ENCODE measurements around the gene ARFGEF2.

DNA sequence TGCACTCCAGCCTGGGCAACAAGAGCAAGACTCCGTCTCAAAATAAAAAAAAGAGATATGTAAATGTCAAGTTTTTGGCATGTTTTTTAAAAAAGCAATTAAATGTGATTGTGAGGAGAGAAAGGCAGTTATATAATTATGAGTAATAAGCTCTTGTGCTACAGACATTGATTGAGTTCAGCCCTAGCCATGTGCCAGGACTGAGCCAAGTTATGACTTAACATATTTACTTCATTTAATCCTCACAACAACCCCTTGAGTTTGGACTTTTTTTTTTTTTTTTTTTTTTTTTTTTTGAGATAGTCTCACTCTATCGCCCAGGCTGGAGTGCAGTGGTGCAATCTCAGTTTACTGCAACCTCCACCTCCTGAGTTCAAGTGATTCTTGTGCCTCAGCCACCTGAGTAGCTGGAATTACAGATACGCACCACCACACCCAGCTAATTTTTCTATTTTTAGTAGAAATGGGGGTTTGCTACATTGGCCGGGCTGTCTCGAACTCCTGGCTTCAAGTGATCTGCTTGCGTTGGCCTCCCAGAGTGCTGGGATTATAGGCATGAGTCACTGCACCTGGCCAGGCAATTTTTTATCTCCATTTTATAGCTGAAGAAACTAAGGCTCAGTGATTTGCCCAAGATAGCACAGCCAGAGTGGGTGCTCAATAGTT, 109.6 kb downstream of the ARFGEF2 start:
- TF ChIP-seq, protein P1, sequence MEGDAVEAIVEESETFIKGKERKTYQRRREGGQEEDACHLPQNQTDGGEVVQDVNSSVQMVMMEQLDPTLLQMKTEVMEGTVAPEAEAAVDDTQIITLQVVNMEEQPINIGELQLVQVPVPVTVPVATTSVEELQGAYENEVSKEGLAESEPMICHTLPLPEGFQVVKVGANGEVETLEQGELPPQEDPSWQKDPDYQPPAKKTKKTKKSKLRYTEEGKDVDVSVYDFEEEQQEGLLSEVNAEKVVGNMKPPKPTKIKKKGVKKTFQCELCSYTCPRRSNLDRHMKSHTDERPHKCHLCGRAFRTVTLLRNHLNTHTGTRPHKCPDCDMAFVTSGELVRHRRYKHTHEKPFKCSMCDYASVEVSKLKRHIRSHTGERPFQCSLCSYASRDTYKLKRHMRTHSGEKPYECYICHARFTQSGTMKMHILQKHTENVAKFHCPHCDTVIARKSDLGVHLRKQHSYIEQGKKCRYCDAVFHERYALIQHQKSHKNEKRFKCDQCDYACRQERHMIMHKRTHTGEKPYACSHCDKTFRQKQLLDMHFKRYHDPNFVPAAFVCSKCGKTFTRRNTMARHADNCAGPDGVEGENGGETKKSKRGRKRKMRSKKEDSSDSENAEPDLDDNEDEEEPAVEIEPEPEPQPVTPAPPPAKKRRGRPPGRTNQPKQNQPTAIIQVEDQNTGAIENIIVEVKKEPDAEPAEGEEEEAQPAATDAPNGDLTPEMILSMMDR (IDR thresholded peaks at IDR 0.05; ENCODE audit: low read depth, low read length), result no peak
- TF ChIP-seq EZH2phosphoT487 (IDR thresholded peaks at IDR 0.05; ENCODE audit: low read depth), result no peak
